ENCODE measurements around the gene ZFY. TPM values are rescaled to one million over a fixed set of nuclear protein-coding genes. Genes with fewer than 3 reads are reported as not detected.

The ZFY gene
- total RNA-seq, 2 donors from 2014 or later = not detected

Other genes with a start within 250 kb of the ZFY start
- not detected for gene SRY, start 147.7 kb upstream of the ZFY start, total RNA-seq
- not detected for gene RPS4Y1, start 93.8 kb upstream of the ZFY start, total RNA-seq